Mammary epithelial cell (primary cell): ENCODE data around the gene PBRM1.

Experiments used
- CTCF ChIP-seq, 2 donors: IDR thresholded peaks in 1 of 2; conservative IDR thresholded peaks in 1 of 2; 2 replicates each; pipeline ENCODE4 v1.5.1; 2011 to 2012; ENCODE audit warnings: inconsistent platforms in 2 of 2, low read length in 2 of 2, mild to moderate bottlenecking in 2 of 2, control low read depth in 1 of 2, low read depth in 1 of 2; ENCODE audit not compliant: insufficient read depth in 1 of 2; ENCODE audit errors: extremely low read depth in 1 of 2
- EZH2 ChIP-seq: IDR thresholded peaks from 2 replicates; pipeline ENCODE4 v1.6.1; 2012; ENCODE audit warnings: low read length, inconsistent platforms, borderline replicate concordance

GRCh38 chr3:52537726-52538421 is 147.8 kb downstream of the PBRM1 start:
- TF ChIP-seq CTCF (conservative IDR thresholded peaks at IDR 0.05 in 1 of 2, IDR thresholded peaks at IDR 0.05 in 1 of 2; ENCODE audit: extremely low read depth in 1 of 2, insufficient read depth in 1 of 2, low read depth in 1 of 2, low read length in 2 of 2) (no peak), EZH2 (no peak)
